Upper lobe of left lung (tissue), 4 donors: ENCODE results near the gene USP15.

ENCODE experiments used
- EP300 ChIP-seq, 4 donors: sonication (generic); formaldehyde crosslinking; IDR thresholded peaks; one replicate each; pipeline ENCODE4 v1.5.1; 2017; ENCODE audit warnings: antibody characterized with exemption in 4 of 4, control low read depth in 2 of 4
- POLR2A ChIP-seq, 4 donors: fragments of 450-650 bp; IDR thresholded peaks; one replicate each; pipeline ENCODE4 v1.5.1; 2016 to 2017; ENCODE audit warnings: antibody characterized with exemption in 4 of 4, mild to moderate bottlenecking in 2 of 4
- POLR2AphosphoS5 ChIP-seq, 2 donors: sonication (generic); formaldehyde crosslinking; IDR thresholded peaks; one replicate each; pipeline ENCODE4 v1.5.1; 2017; ENCODE audit warnings: antibody characterized with exemption in 2 of 2
- TF ChIP-seq, protein P1 (sequence below), 6 experiments: fragments of 450-650 bp in 4 of 6; fragments of 200-600 bp in 2 of 6; sonication (generic) in 2 of 6; IDR thresholded peaks; one replicate each; pipeline ENCODE4 v1.5.1; 2016 to 2019; ENCODE audit warnings: antibody characterized with exemption in 6 of 6

DNA sequence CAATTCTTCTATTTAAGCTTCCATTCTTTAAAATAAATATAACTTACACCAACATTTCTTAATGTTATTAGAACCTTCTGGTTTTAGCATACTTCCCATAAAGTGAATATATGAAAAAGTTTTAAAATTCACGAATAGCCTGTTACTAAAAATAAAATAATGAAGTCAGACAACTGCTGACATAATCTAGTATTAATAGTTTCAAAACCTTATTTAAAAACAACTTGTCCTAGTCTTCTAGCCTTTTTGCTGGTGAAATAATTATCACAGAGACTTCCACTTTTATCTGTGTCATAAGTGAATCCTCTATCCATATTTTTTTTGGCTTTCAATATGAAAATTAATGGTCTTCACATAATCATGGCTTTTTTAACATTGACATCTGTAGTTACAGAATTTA lies 112.6 kb downstream of the USP15 start:
- TF ChIP-seq POLR2AphosphoS5 (IDR thresholded peaks at IDR 0.05) (no peak), POLR2A (IDR thresholded peaks at IDR 0.05) (no peak), EP300 (IDR thresholded peaks at IDR 0.05) (no peak)
- TF ChIP-seq, protein P1, sequence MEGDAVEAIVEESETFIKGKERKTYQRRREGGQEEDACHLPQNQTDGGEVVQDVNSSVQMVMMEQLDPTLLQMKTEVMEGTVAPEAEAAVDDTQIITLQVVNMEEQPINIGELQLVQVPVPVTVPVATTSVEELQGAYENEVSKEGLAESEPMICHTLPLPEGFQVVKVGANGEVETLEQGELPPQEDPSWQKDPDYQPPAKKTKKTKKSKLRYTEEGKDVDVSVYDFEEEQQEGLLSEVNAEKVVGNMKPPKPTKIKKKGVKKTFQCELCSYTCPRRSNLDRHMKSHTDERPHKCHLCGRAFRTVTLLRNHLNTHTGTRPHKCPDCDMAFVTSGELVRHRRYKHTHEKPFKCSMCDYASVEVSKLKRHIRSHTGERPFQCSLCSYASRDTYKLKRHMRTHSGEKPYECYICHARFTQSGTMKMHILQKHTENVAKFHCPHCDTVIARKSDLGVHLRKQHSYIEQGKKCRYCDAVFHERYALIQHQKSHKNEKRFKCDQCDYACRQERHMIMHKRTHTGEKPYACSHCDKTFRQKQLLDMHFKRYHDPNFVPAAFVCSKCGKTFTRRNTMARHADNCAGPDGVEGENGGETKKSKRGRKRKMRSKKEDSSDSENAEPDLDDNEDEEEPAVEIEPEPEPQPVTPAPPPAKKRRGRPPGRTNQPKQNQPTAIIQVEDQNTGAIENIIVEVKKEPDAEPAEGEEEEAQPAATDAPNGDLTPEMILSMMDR (IDR thresholded peaks at IDR 0.05), result no peak
